ENCODE measurements around the gene C9.

- no peak for TF ChIP-seq CTCF (IDR thresholded peaks at IDR 0.05; ENCODE audit: insufficient read depth, low read length, poor library complexity, severe bottlenecking)
- no peak for TF ChIP-seq EZH2phosphoT487 (conservative IDR thresholded peaks at IDR 0.05; ENCODE audit: low read length)
These were observed 11.3 kb downstream of the C9 start for GRCh38 chr5:39352951-39353350.

All from SU-DHL-6 (cell line).